HG03045 (cell line): ENCODE data around the gene NEDD4L.
"Not testable (repeated sequence)": the region's sequence is repeated elsewhere in the genome, so short reads cannot be mapped to it uniquely, and the experiment has no call there.

ENCODE experiments used
- ATAC-seq: cut with Tn5 transposase; IDR thresholded peaks from one replicate; pipeline ENCODE4 v1.9.1; 2021; ENCODE audit warnings: mild to moderate bottlenecking, moderate library complexity; ENCODE audit not compliant: unreplicated experiment

NEDD4L gene

GRCh38 chr18:58279504-58280175 lies 235.6 kb downstream of the NEDD4L start:
- no peak for ATAC-seq

GRCh38 chr18:58280191-58280590 lies 236.2 kb downstream of the NEDD4L start:
- ATAC-seq = no peak

GRCh38 chr18:58282872-58283271 lies 238.8 kb downstream of the NEDD4L start:
- ATAC-seq = not testable (repeated sequence)

GRCh38 chr18:58284699-58285448 lies 240.8 kb downstream of the NEDD4L start:
- no peak for ATAC-seq

- no peak for ATAC-seq
Measured at GRCh38 chr18:58285449-58286130, 241.6 kb downstream of the NEDD4L start.

GRCh38 chr18:58286632-58287352 lies 242.8 kb downstream of the NEDD4L start:
- ATAC-seq = no peak

- no peak for ATAC-seq
Measured at GRCh38 chr18:58287353-58288274, 243.6 kb downstream of the NEDD4L start.

- ATAC-seq = peak; percentile 80
Measured at GRCh38 chr18:58288921-58289797, 245.1 kb downstream of the NEDD4L start.

GRCh38 chr18:58290116-58290695 lies 246.2 kb downstream of the NEDD4L start:
- ATAC-seq = no peak

GRCh38 chr18:58291131-58291530 lies 247.1 kb downstream of the NEDD4L start:
- no peak for ATAC-seq

- no peak for ATAC-seq
Measured at GRCh38 chr18:58292638-58293037, 248.6 kb downstream of the NEDD4L start.

- ATAC-seq = no peak
Measured at GRCh38 chr18:58297198-58297597, 253.2 kb downstream of the NEDD4L start.

GRCh38 chr18:58298251-58299134 lies 254.5 kb downstream of the NEDD4L start:
- no peak for ATAC-seq

- ATAC-seq = no peak
Measured at GRCh38 chr18:58299135-58299473, 255.1 kb downstream of the NEDD4L start.

- no peak for ATAC-seq
Measured at GRCh38 chr18:58299936-58300335, 255.9 kb downstream of the NEDD4L start.

- no peak for ATAC-seq
Measured at GRCh38 chr18:58300867-58301266, 256.8 kb downstream of the NEDD4L start.

- ATAC-seq = no peak
Measured at GRCh38 chr18:58302811-58303210, 258.8 kb downstream of the NEDD4L start.

- peak; percentile 82 for ATAC-seq
Measured at GRCh38 chr18:58303363-58303762, 259.3 kb downstream of the NEDD4L start.
